Gastrocnemius medialis (tissue), 4 donors: Measurements from ENCODE around the gene ANKS1B. TPM values are rescaled to one million over a fixed set of nuclear protein-coding genes. Genes with fewer than 3 reads are reported as not detected.

Experiments used
- ATAC-seq, 2 donors: fragments of 150-250 bp; one replicate each; pipeline ENCODE4 v1.9.1; 2016
- DNase-seq, 2 donors: peaks; one replicate each; pipeline ENCODE4 v3.0.0-alpha.2; 2019
- H3K27ac ChIP-seq, 4 donors: fragments of 200-600 bp; sonication (generic); 1 replicate in 1 of 4; 2 replicates in 3 of 4; pipeline ENCODE4 v1.5.1; 2016 to 2018; ENCODE audit warnings: mild to moderate bottlenecking in 2 of 4, moderate library complexity in 1 of 4
- H3K27me3 ChIP-seq, 3 donors: fragments of 200-600 bp; sonication (generic) in 2 of 3; 1 replicate in 1 of 3; 2 replicates in 2 of 3; pipeline versions ENCODE4 v1.5.1 to v1.6.0; 2016 to 2019; ENCODE audit warnings: mild to moderate bottlenecking in 1 of 3, moderate library complexity in 1 of 3
- H3K36me3 ChIP-seq, 2 donors: fragments of 200-600 bp; sonication (generic) in 1 of 2; one replicate each; pipeline ENCODE4 v1.5.1; 2017 to 2018
- H3K4me1 ChIP-seq, 2 donors: fragments of 200-600 bp; sonication (generic) in 1 of 2; one replicate each; pipeline ENCODE4 v1.5.1; 2016 to 2017; ENCODE audit warnings: mild to moderate bottlenecking in 2 of 2
- H3K4me3 ChIP-seq, 4 donors: fragments of 200-600 bp; sonication (generic) in 3 of 4; 1 replicate in 1 of 4; 2 replicates in 3 of 4; pipeline ENCODE4 v1.5.1; 2016 to 2019; ENCODE audit warnings: mild to moderate bottlenecking in 2 of 4
- H3K9me3 ChIP-seq, 3 donors: fragments of 200-600 bp; sonication (generic) in 2 of 3; 1 replicate in 1 of 3; 2 replicates in 2 of 3; pipeline ENCODE4 v1.5.1; 2016 to 2019
- POLR2A ChIP-seq, 2 donors: fragments of 450-650 bp; IDR thresholded peaks; one replicate each; pipeline ENCODE4 v1.6.1; 2017; ENCODE audit warnings: antibody characterized with exemption in 2 of 2, mild to moderate bottlenecking in 2 of 2, moderate library complexity in 2 of 2
- in situ Hi-C, 4 donors: fragments of 200-750 bp; cut with MboI; loops; one replicate each; pipeline versions ENCODE4 v1.15.0 to v1.8.0; 2017; ENCODE audit warnings: low sequenced_read_pairs in 4 of 4
- intact Hi-C: fragments of 100-400 bp; cut with DNase I; formaldehyde crosslinking; loops from one replicate; pipeline ENCODE4 v1.15.1; 2023; ENCODE audit warnings: low total_unique reads
- total RNA-seq, 4 donors: library from RNA; depleted of rRNA; stranded (reverse); fragments of >200 nt; gene quantifications; one replicate each; pipeline versions ENCODE4 v1.1.0 to v1.2.3, GENCODE V29; 2016
- TF ChIP-seq, protein P1 (sequence below), 5 experiments: fragments of 450-650 bp in 3 of 5; fragments of 200-600 bp in 2 of 5; sonication (generic) in 2 of 5; IDR thresholded peaks in 4 of 5; conservative IDR thresholded peaks in 1 of 5; 1 replicate in 4 of 5; 2 replicates in 1 of 5; pipeline ENCODE4 v1.5.1; 2016 to 2019; ENCODE audit warnings: antibody characterized with exemption in 5 of 5, mild to moderate bottlenecking in 3 of 5, moderate library complexity in 3 of 5

The ANKS1B gene
- total RNA-seq, 4 donors from 2014 or later: 3.9 to 14.5 (median 5.7) TPM

- Histone ChIP-seq H3K27ac (no peak overlapping the region), H3K4me1 (no peaks in the 10 kb centered on the region), H3K27me3 (no peaks in the 10 kb centered on the region), H3K4me3 (no peak overlapping the region), H3K36me3 (no peaks in the 10 kb centered on the region), H3K9me3 (no peaks in the 10 kb centered on the region)
- in situ Hi-C loops (no loop called here), intact Hi-C loops (no loop called here)
- TF ChIP-seq POLR2A (IDR thresholded peaks at IDR 0.05): no peak
- TF ChIP-seq, protein P1, sequence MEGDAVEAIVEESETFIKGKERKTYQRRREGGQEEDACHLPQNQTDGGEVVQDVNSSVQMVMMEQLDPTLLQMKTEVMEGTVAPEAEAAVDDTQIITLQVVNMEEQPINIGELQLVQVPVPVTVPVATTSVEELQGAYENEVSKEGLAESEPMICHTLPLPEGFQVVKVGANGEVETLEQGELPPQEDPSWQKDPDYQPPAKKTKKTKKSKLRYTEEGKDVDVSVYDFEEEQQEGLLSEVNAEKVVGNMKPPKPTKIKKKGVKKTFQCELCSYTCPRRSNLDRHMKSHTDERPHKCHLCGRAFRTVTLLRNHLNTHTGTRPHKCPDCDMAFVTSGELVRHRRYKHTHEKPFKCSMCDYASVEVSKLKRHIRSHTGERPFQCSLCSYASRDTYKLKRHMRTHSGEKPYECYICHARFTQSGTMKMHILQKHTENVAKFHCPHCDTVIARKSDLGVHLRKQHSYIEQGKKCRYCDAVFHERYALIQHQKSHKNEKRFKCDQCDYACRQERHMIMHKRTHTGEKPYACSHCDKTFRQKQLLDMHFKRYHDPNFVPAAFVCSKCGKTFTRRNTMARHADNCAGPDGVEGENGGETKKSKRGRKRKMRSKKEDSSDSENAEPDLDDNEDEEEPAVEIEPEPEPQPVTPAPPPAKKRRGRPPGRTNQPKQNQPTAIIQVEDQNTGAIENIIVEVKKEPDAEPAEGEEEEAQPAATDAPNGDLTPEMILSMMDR (IDR thresholded peaks at IDR 0.05 in 4 of 5, conservative IDR thresholded peaks at IDR 0.05 in 1 of 5): no peak
- ATAC-seq: no peak
- no peak for DNase-seq
These were observed 1123.5 kb downstream of the ANKS1B start for GRCh38 chr12:98861251-98861650.

DNA sequence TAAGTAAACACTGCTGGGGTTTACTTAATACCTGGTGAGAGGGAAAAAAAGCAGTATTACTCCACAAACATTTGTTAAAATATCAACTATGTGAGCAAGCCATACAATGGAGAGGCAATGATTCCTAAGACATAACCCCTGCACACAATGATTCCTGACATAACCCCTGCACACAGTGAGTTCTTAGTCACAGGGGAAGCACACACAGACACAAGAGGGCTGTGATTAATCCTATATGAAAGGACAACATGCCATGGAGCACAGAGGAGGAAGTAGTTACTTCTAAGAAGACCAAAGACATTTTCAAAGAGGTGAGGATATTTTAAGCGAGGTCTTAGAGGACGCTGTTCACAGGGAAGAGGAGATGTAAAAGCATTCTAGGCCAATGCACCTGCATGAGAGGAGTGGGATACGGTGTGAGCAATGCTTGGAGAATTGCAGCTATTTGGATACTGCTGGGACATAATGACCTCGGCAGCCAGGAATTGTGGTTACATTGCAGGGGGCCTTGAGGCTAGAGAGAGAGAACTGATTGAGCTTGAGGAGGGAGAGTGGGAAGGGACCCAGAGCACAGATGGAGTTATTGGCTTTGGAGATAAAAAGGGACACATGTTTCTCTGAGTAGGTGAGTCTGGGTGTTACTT, 1127.7 kb downstream of the ANKS1B start:
- DNase-seq (no peak), ATAC-seq (no peak)
- Histone ChIP-seq H3K36me3 (no peaks in the 10 kb centered on the region), H3K4me1 (no peaks in the 10 kb centered on the region), H3K27ac (no peak overlapping the region), H3K9me3 (no peaks in the 10 kb centered on the region), H3K4me3 (no peak overlapping the region), H3K27me3 (no peaks in the 10 kb centered on the region)
- in situ Hi-C loops: no loop called here
- intact Hi-C loops: no loop called here
- TF ChIP-seq, protein P1 (IDR thresholded peaks at IDR 0.05 in 4 of 5, conservative IDR thresholded peaks at IDR 0.05 in 1 of 5): no peak
- TF ChIP-seq POLR2A (IDR thresholded peaks at IDR 0.05): no peak

DNA sequence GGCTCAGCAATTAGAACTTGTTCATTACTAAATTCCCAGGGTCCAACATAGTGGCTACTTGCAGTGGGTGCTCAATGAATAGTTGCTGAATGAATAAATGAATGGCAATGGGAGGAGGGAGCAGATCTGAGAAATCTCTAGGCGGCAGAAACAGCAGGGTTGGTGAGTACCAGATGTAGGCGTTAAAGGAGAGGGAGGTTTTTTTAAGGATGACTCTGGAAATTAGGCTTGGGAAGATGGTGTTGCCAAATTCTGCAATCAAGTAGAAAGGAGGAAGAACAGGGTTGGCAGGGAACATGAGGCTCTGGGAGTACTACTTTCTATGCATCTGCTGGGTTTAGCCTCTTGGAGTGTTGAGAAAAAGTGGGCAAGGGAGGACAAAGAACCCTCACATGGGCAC, 1132.6 kb downstream of the ANKS1B start:
- intact Hi-C loops (no loop called here), in situ Hi-C loops (no loop called here)
- no peak for DNase-seq

DNA sequence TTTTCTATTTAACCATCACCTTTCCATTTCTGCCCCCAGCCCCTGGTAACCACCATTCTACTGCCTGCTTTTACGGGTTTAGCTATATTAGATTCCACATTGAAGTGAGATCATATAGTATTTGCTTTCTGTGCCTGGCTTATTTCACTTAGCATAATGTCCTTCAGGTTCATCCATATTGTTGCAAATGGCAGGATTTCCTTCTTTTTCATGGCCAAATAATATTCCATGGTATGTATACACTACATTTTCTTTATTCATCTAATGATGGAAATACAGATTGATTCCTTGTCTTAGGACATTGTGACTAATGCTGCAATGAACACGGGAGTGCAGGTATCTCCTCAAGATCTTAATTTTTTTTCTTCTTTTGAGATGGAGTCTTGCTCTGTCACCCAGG, 1137.5 kb downstream of the ANKS1B start:
- H3K27me3 ChIP-seq: no peaks in the 10 kb centered on the region
- H3K9me3 ChIP-seq: no peaks in the 10 kb centered on the region
- intact Hi-C loops: no loop called here
- in situ Hi-C loops: loop anchor here in 1 of 4 donors (25.0 kb wide), 1 partner anchor 110 kb away; no protein-coding TSS in a partner anchor
- no peak overlapping the region for H3K4me3 ChIP-seq
- H3K27ac ChIP-seq: no peak overlapping the region
- ATAC-seq (no peak), DNase-seq (no peak)
- no peaks in the 10 kb centered on the region for H3K36me3 ChIP-seq
- H3K4me1 ChIP-seq: no peaks in the 10 kb centered on the region
- TF ChIP-seq, protein P1 (IDR thresholded peaks at IDR 0.05 in 4 of 5, conservative IDR thresholded peaks at IDR 0.05 in 1 of 5): no peak
- no peak for TF ChIP-seq POLR2A (IDR thresholded peaks at IDR 0.05)

More for the DNA sequence above, 1132.6 kb downstream of the ANKS1B start:
- Histone ChIP-seq H3K27ac (no peak overlapping the region), H3K9me3 (no peaks in the 10 kb centered on the region), H3K27me3 (no peaks in the 10 kb centered on the region), H3K4me1 (no peaks in the 10 kb centered on the region), H3K4me3 (no peak overlapping the region), H3K36me3 (no peaks in the 10 kb centered on the region)
- no peak for TF ChIP-seq POLR2A (IDR thresholded peaks at IDR 0.05)
- TF ChIP-seq, protein P1 (IDR thresholded peaks at IDR 0.05 in 4 of 5, conservative IDR thresholded peaks at IDR 0.05 in 1 of 5): no peak
- no peak for ATAC-seq

DNA sequence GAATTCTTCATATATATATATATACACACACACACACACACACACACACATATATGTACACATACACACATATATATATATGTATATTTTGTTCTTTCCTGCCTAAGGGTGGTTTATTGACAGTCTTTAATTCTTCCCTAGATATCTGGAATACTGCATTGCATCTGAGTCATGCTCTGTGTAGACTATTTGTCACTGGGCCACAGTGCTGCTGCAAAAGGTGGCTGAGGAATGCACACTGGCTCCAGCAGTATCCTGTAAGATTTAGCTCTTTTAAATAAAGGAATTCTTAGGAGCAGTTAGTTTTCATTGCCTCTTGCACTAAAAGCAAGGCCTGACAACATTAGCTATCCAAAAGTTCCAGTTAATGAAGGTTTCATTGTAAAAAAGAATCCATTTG, 1138.8 kb downstream of the ANKS1B start:
- Histone ChIP-seq H3K27ac (no peak overlapping the region), H3K4me1 (no peaks in the 10 kb centered on the region), H3K4me3 (no peak overlapping the region), H3K9me3 (no peaks in the 10 kb centered on the region), H3K27me3 (no peaks in the 10 kb centered on the region), H3K36me3 (no peaks in the 10 kb centered on the region)
- TF ChIP-seq, protein P1 (IDR thresholded peaks at IDR 0.05 in 4 of 5, conservative IDR thresholded peaks at IDR 0.05 in 1 of 5): no peak
- no peak for TF ChIP-seq POLR2A (IDR thresholded peaks at IDR 0.05)
- DNase-seq (no peak), ATAC-seq (no peak)
- intact Hi-C loops: no loop called here
- in situ Hi-C loops: loop anchor here in 1 of 4 donors (25.0 kb wide), 1 partner anchor 109 kb away; no protein-coding TSS in a partner anchor
